ENCODE results near the gene PTPRM.

DNA sequence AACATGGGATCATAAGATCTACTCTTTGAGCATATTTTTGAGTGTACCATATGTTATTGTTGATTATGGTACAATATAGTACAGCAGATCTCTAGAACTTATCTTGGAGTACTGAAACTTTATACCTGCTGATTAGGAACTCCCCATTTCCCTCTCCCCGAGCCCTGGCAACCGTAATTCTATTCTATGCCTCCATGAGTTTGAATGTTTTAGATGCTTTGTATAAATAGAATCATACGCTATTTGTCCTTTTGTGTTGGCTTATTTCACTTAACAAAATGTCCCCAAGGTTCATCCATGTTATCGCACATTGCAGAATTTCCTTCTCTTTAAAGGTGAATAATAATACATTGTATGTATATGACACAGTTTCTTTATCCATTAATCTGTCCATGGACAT, 117.2 kb downstream of the PTPRM start:
- TF ChIP-seq, protein P1, sequence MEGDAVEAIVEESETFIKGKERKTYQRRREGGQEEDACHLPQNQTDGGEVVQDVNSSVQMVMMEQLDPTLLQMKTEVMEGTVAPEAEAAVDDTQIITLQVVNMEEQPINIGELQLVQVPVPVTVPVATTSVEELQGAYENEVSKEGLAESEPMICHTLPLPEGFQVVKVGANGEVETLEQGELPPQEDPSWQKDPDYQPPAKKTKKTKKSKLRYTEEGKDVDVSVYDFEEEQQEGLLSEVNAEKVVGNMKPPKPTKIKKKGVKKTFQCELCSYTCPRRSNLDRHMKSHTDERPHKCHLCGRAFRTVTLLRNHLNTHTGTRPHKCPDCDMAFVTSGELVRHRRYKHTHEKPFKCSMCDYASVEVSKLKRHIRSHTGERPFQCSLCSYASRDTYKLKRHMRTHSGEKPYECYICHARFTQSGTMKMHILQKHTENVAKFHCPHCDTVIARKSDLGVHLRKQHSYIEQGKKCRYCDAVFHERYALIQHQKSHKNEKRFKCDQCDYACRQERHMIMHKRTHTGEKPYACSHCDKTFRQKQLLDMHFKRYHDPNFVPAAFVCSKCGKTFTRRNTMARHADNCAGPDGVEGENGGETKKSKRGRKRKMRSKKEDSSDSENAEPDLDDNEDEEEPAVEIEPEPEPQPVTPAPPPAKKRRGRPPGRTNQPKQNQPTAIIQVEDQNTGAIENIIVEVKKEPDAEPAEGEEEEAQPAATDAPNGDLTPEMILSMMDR (conservative IDR thresholded peaks at IDR 0.05; ENCODE audit: low read depth in 2 of 2): no peak
- TF ChIP-seq EZH2phosphoT487 (IDR thresholded peaks at IDR 0.05; ENCODE audit: unreplicated experiment) (no peak), CREB1 (CRISPR knock-in tag; IDR thresholded peaks at IDR 0.05; ENCODE audit: low read depth) (no peak), EZH2 (IDR thresholded peaks at IDR 0.05; ENCODE audit: low read depth, unreplicated experiment) (no peak), NANOG (IDR thresholded peaks at IDR 0.05; ENCODE audit: borderline replicate concordance) (no peak), POLR2AphosphoS5 (IDR thresholded peaks at IDR 0.05; ENCODE audit: low read depth) (no peak), ZNF331 (CRISPR knock-in tag; IDR thresholded peaks at IDR 0.05; ENCODE audit: low read depth) (no peak), JUNB (IDR thresholded peaks at IDR 0.05; ENCODE audit: unreplicated experiment) (no peak)
- TF ChIP-seq, protein P2, sequence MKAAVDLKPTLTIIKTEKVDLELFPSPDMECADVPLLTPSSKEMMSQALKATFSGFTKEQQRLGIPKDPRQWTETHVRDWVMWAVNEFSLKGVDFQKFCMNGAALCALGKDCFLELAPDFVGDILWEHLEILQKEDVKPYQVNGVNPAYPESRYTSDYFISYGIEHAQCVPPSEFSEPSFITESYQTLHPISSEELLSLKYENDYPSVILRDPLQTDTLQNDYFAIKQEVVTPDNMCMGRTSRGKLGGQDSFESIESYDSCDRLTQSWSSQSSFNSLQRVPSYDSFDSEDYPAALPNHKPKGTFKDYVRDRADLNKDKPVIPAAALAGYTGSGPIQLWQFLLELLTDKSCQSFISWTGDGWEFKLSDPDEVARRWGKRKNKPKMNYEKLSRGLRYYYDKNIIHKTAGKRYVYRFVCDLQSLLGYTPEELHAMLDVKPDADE (IDR thresholded peaks at IDR 0.05): no peak
- TF ChIP-seq, protein P3, sequence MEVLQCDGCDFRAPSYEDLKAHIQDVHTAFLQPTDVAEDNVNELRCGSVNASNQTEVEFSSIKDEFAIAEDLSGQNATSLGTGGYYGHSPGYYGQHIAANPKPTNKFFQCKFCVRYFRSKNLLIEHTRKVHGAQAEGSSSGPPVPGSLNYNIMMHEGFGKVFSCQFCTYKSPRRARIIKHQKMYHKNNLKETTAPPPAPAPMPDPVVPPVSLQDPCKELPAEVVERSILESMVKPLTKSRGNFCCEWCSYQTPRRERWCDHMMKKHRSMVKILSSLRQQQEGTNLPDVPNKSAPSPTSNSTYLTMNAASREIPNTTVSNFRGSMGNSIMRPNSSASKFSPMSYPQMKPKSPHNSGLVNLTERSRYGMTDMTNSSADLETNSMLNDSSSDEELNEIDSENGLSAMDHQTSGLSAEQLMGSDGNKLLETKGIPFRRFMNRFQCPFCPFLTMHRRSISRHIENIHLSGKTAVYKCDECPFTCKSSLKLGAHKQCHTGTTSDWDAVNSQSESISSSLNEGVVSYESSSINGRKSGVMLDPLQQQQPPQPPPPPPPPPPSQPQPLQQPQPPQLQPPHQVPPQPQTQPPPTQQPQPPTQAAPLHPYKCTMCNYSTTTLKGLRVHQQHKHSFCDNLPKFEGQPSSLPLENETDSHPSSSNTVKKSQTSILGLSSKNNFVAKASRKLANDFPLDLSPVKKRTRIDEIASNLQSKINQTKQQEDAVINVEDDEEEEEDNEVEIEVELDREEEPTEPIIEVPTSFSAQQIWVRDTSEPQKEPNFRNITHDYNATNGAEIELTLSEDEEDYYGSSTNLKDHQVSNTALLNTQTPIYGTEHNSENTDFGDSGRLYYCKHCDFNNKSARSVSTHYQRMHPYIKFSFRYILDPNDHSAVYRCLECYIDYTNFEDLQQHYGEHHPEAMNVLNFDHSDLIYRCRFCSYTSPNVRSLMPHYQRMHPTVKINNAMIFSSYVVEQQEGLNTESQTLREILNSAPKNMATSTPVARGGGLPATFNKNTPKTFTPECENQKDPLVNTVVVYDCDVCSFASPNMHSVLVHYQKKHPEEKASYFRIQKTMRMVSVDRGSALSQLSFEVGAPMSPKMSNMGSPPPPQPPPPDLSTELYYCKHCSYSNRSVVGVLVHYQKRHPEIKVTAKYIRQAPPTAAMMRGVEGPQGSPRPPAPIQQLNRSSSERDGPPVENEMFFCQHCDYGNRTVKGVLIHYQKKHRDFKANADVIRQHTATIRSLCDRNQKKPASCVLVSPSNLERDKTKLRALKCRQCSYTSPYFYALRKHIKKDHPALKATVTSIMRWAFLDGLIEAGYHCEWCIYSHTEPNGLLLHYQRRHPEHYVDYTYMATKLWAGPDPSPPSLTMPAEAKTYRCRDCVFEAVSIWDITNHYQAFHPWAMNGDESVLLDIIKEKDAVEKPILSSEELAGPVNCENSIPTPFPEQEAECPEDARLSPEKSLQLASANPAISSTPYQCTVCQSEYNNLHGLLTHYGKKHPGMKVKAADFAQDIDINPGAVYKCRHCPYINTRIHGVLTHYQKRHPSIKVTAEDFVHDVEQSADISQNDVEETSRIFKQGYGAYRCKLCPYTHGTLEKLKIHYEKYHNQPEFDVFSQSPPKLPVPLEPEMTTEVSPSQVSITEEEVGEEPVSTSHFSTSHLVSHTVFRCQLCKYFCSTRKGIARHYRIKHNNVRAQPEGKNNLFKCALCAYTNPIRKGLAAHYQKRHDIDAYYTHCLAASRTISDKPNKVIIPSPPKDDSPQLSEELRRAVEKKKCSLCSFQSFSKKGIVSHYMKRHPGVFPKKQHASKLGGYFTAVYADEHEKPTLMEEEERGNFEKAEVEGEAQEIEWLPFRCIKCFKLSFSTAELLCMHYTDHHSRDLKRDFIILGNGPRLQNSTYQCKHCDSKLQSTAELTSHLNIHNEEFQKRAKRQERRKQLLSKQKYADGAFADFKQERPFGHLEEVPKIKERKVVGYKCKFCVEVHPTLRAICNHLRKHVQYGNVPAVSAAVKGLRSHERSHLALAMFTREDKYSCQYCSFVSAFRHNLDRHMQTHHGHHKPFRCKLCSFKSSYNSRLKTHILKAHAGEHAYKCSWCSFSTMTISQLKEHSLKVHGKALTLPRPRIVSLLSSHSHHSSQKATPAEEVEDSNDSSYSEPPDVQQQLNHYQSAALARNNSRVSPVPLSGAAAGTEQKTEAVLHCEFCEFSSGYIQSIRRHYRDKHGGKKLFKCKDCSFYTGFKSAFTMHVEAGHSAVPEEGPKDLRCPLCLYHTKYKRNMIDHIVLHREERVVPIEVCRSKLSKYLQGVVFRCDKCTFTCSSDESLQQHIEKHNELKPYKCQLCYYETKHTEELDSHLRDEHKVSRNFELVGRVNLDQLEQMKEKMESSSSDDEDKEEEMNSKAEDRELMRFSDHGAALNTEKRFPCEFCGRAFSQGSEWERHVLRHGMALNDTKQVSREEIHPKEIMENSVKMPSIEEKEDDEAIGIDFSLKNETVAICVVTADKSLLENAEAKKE (CRISPR knock-in tag; IDR thresholded peaks at IDR 0.05): no peak
- TF ChIP-seq, protein P4, sequence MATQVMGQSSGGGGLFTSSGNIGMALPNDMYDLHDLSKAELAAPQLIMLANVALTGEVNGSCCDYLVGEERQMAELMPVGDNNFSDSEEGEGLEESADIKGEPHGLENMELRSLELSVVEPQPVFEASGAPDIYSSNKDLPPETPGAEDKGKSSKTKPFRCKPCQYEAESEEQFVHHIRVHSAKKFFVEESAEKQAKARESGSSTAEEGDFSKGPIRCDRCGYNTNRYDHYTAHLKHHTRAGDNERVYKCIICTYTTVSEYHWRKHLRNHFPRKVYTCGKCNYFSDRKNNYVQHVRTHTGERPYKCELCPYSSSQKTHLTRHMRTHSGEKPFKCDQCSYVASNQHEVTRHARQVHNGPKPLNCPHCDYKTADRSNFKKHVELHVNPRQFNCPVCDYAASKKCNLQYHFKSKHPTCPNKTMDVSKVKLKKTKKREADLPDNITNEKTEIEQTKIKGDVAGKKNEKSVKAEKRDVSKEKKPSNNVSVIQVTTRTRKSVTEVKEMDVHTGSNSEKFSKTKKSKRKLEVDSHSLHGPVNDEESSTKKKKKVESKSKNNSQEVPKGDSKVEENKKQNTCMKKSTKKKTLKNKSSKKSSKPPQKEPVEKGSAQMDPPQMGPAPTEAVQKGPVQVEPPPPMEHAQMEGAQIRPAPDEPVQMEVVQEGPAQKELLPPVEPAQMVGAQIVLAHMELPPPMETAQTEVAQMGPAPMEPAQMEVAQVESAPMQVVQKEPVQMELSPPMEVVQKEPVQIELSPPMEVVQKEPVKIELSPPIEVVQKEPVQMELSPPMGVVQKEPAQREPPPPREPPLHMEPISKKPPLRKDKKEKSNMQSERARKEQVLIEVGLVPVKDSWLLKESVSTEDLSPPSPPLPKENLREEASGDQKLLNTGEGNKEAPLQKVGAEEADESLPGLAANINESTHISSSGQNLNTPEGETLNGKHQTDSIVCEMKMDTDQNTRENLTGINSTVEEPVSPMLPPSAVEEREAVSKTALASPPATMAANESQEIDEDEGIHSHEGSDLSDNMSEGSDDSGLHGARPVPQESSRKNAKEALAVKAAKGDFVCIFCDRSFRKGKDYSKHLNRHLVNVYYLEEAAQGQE (IDR thresholded peaks at IDR 0.05; ENCODE audit: unreplicated experiment): no peak
